Right lung (tissue), 10 donors: ENCODE results near the gene NPAS4. TPM values are rescaled to one million over a fixed set of nuclear protein-coding genes. Genes with fewer than 3 reads are reported as not detected.
"Not testable (repeated sequence)": the region's sequence is repeated elsewhere in the genome, so short reads cannot be mapped to it uniquely, and the experiment has no call there.

Experiments
- DNase-seq, 2 donors: peaks; one replicate each; pipeline ENCODE4 v3.0.0-alpha.2; 2013
- long read RNA-seq, 8 donors: transcript quantifications; one replicate each; lab custom pipeline, GENCODE V29; 2026
- polyA plus RNA-seq, 5 donors: library from polyadenylated mRNA; unstranded; fragments of 120-200 nt; gene quantifications; one replicate each; pipeline versions ENCODE4 v1.2.1 to v1.2.3, GENCODE V29; 2013; ENCODE audit warnings: inconsistent platforms in 1 of 5, low replicate concordance in 1 of 5; ENCODE audit not compliant: insufficient read length in 5 of 5, insufficient read depth in 1 of 5

Gene NPAS4
- polyA plus RNA-seq = under 1 TPM; 0.14 to 0.38 (median 0.17) TPM
- long read RNA-seq, donor 1 = 0 reads
- long read RNA-seq, donor 2 = 0 reads
- long read RNA-seq, donor 3 = 0 reads
- long read RNA-seq, donor 4 = 0 reads
- long read RNA-seq, donor 5 = 0 reads
- long read RNA-seq, donor 6 = 0 reads
- long read RNA-seq, donor 7 = 0 reads
- long read RNA-seq, donor 8 = 0 reads

DNA sequence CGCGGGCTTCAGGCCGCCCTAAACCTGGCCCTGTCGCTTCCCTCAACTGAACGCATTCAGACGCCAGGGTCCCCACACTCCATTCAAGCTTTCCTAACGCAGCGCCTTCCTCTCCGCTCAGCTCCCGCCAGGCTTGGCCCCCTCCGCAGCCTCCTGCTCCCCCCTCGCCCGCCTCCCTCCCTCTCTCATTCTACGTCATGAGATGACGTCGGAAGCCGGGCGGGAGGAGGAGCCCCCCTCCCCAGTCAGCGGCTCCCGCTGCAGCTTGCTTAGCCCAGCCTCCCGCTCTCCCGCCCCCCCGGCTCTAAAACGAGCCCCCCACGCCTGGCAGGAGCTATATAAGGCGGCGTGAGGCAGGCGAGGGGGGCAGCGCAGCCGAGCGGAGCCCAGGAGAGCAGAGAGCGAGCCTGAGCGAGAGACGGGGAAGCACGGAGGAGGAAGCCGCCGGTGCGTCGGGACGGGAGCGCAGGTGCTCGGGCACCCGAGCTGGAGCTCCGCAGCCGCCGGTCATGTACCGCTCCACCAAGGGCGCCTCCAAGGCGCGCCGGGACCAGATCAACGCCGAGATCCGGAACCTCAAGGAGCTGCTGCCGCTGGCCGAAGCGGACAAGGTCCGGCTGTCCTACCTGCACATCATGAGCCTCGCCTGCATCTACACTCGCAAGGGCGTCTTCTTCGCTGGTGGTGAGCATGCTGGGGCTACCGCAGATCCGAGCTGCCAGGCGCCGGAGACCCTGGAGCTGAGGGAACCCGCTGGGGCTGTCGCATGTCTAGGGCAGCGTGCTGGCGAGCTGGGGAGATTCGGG is at the start of gene NPAS4:
TSS of gene NPAS4 (plus strand) at position 365 of the 806 bp plus-strand sequence. CDS start at position 510, 145 bp downstream.
- no peak for DNase-seq

GRCh38 chr11:66371627-66372415 is 49.0 kb upstream of the NPAS4 start, which contains the start of gene SLC29A2:
Gene SLC29A2, minus strand, starts transcription at chr11:66371760. Its CDS starts 169 bp downstream, at chr11:66371591.
- DNase-seq = peak; percentile 62 to 68

DNA sequence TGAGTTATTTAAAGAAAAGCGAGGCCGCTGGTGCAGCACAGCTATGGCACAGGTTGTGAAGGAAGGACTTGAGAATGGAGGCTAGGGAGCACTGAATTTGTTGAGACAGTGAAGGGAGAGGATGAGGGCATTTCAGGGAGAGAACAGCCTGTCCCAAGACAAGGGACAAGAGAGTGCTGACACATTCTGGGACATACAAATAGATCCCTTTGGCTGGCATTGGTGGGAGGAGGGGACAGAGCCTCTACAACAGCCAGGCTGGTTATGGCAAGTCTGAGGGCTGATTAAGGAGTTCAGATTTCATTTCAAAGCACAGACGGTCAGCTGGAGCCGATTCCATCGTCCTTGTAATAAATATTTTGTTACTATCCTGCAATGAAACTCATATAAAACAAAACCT is 47.6 kb upstream of the NPAS4 start:
- DNase-seq = no peak

GRCh38 chr11:66373690-66374287 is 47.0 kb upstream of the NPAS4 start:
- DNase-seq = not testable (repeated sequence)

GRCh38 chr11:66380264-66380663 is 40.6 kb upstream of the NPAS4 start:
- not testable (repeated sequence) for DNase-seq

- DNase-seq = not testable (repeated sequence)
Measured at GRCh38 chr11:66384316-66384715, 36.5 kb upstream of the NPAS4 start.

DNA sequence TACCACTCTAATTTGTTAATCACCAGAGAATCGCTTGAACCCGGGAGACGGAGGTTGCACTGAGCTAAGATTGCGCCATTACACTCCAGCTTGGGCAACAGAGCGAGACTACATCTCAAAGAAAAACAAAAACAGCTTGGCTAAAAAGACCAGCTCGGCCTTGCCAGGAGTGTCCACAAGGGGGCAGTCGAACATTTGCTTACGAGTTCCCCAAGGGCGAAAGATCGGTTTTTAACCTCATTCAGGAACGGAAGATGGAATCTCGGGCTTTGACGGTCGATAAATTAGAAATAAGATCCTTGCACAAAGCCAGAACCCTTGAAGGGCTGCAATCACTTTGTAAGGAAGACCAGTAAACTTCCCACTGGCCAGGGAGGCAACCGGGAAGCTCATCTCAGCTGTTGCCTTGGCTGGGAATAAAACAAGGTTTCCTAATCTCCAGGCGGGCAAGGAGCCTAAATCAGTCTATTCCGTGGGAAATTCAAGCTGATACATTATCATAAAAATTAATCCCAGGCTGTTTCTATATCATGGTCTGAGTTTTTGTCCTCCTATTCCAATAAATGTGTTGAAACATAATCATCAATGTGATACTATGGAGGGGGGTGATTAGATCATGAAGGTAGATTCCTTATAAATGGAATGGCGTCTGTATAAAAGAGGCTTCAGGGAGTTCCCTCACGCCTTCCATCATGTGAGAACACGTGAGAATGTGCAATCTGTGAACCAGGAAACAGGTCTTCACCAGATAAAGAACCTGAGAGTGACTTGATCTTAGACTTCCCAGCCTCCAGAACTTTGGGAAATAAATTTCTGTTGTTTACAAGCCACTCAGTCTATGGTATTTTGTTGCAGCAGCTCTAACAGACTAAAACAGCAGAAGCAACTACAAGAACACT is 34.4 kb upstream of the NPAS4 start:
- DNase-seq = peak; percentile 57 to 71

GRCh38 chr11:66388780-66389386 is 32.0 kb upstream of the NPAS4 start:
- peak; percentile 26 to 29 for DNase-seq

GRCh38 chr11:66391322-66391721 is 29.5 kb upstream of the NPAS4 start:
- no peak for DNase-seq

GRCh38 chr11:66393954-66394353 is 26.9 kb upstream of the NPAS4 start:
- DNase-seq = no peak

DNA sequence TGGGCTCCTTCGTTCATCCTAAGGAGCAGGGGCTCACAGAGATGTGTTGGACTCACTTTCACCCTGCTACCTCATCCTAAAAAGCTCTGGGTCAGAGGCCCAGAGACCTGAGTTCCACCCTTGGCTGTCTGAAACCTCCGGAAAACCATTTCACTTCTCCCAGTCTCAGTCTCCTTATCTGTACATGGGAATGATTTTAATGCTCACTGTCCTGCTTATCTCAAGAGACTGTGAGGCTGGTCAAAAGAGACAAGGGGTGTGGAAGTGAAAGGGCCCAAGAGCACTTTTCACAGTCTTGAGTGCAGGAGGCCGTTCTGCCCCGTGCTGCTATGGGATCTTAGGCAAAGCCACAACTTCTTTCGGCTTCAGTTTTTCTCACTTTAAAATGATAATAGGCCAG is 13.2 kb upstream of the NPAS4 start:
- no peak for DNase-seq

DNA sequence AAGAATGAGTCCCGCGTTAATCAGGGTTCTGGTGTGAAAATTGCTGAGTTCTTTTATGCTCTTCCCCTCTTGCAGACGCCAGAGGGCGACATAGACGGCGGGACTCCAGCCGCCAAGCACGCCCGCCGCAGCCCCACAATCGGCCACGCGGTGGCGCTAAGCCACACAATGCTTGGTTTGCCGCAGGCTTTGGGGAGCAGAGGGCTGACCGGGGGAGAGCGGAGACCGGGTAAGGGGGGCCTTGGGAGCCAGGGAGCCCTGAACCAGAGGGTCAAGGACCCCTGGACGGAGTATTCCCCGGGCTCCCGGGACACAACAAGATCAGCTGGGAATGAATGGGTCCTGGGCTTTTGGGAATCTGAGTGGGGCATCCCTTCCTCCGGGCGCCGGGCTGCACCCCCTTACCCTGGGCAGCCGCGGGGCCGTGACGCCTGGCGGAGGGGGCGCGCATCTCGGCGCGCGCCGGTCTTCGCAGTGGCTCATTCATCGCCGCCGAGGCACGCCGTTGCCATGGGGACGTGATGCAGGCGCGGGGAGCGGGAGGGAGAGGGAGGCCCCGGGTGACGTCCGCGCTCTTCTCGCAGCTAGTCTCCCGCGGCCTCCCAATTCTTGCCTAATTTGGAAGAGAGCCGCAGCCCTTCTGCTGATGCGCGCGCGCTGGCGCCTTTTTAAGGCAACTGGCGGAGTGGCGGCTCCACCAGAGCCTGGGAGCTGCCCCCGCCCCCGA is 12.2 kb upstream of the NPAS4 start:
- peak; percentile 87 to 90 for DNase-seq

GRCh38 chr11:66409226-66409625 is 11.6 kb upstream of the NPAS4 start:
- DNase-seq = no peak

DNA sequence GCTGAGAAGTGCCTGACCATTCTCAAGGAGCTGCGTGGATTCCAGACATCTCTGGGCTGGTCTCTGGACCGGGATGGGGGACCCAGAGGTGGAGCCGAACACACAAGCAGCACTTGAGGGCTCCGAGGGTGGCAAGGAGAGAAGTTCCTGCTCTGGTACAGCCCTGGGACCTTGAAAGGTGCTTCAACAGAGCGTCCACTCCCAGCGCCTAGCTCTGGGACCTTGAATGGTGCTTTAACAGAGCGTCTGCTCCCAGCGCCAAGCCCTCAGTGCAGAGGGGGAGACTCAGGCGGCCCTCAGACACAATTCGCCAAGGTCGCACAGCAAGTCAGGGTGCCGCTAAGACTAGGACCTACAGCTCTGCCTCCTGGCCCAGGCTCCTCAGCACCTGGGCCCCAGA is 10.6 kb upstream of the NPAS4 start:
- no peak for DNase-seq

GRCh38 chr11:66411323-66411722 is 9.5 kb upstream of the NPAS4 start:
- DNase-seq = no peak

GRCh38 chr11:66412110-66412509 is 8.7 kb upstream of the NPAS4 start:
- DNase-seq = no peak

- DNase-seq = no peak
Measured at GRCh38 chr11:66413167-66413566, 7.7 kb upstream of the NPAS4 start.

- DNase-seq = no peak
Measured at GRCh38 chr11:66414120-66414934, 6.5 kb upstream of the NPAS4 start.

DNA sequence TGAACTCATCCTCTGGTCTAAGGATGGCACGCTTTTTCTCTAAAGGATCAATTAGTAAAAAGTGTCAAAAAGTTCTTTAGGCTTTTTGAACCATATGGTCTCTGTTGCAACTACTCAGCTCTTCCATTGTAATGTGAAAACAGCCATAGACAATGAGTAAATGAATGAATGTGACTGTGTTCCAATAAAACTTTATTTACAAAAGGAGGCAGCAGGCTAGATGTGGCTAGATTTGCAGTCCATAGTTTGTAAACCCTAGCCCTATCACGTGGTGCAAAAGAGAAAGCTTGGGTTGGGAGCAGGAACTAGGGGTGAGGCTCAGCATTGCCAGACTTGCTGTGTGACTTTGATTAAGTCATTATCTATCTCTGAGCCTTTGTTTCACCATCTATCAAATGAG is 5.4 kb upstream of the NPAS4 start:
- no peak for DNase-seq
